SK-N-SH treated with all-trans-retinoic acid at 6 μM for 48 hours (cell line): ENCODE results near the gene DGKE.

Source experiments
- ATAC-seq: fragments of 200-7000 bp; cut with Tn5 transposase; 3 replicates; pipeline ENCODE4 v1.9.1; 2020; ENCODE audit warnings: mild to moderate bottlenecking, moderate library complexity
- ARNTL ChIP-seq: fragments of 450-650 bp; formaldehyde crosslinking; IDR thresholded peaks from 2 replicates; pipeline ENCODE4 v1.5.0; 2020; ENCODE audit warnings: low read depth, mild to moderate bottlenecking, moderate library complexity, borderline replicate concordance
- BACH2 ChIP-seq: fragments of 250-450 bp; sonication (Bioruptor Pico); IDR thresholded peaks from 2 replicates; pipeline ENCODE4 v1.9.0; 2021; ENCODE audit warnings: mild to moderate bottlenecking, borderline replicate concordance
- CSDC2 ChIP-seq: fragments of 250-450 bp; sonication (Bioruptor Pico); IDR thresholded peaks from 2 replicates; pipeline ENCODE4 v1.5.0; 2020; ENCODE audit warnings: mild to moderate bottlenecking, moderate library complexity
- ESRRG ChIP-seq: fragments of 250-450 bp; sonication (Bioruptor Pico); IDR thresholded peaks from 2 replicates; pipeline ENCODE4 v1.6.1; 2021; ENCODE audit warnings: mild to moderate bottlenecking
- GLIS3 ChIP-seq: fragments of 250-450 bp; sonication (Bioruptor Pico); IDR thresholded peaks from 2 replicates; pipeline ENCODE4 v1.5.0; 2020; ENCODE audit warnings: mild to moderate bottlenecking, moderate library complexity
- ISL1 ChIP-seq: fragments of 250-450 bp; sonication (Bioruptor Pico); IDR thresholded peaks from 2 replicates; pipeline ENCODE4 v2.1.2; 2022; ENCODE audit warnings: mild to moderate bottlenecking, moderate library complexity
- OSR1 ChIP-seq: fragments of 250-450 bp; sonication (Bioruptor Pico); IDR thresholded peaks from 2 replicates; pipeline ENCODE4 v1.8.0; 2022; ENCODE audit warnings: moderate library complexity, mild to moderate bottlenecking, inconsistent platforms
- PPARA ChIP-seq: fragments of 250-450 bp; sonication (Bioruptor Pico); IDR thresholded peaks from 2 replicates; pipeline ENCODE4 v1.5.0; 2020; ENCODE audit warnings: mild to moderate bottlenecking, borderline replicate concordance
- RARB ChIP-seq: fragments of 250-450 bp; sonication (Bioruptor Pico); IDR thresholded peaks from 2 replicates; pipeline ENCODE4 v1.8.0; 2021; ENCODE audit warnings: mild to moderate bottlenecking, moderate library complexity
- TOX ChIP-seq: fragments of 250-450 bp; sonication (Bioruptor Pico); IDR thresholded peaks from 2 replicates; pipeline ENCODE4 v1.8.0; 2021; ENCODE audit warnings: mild to moderate bottlenecking, moderate library complexity, borderline replicate concordance
- ZFP30 ChIP-seq: fragments of 450-650 bp; formaldehyde crosslinking; IDR thresholded peaks from 2 replicates; pipeline ENCODE4 v1.5.0; 2022; ENCODE audit warnings: mild to moderate bottlenecking, moderate library complexity
- ZNF565 ChIP-seq: fragments of 450-650 bp; formaldehyde crosslinking; conservative IDR thresholded peaks from 2 replicates; pipeline ENCODE4 v1.5.0; 2020; ENCODE audit warnings: low read depth, mild to moderate bottlenecking, moderate library complexity
- ZNF70 ChIP-seq: fragments of 450-650 bp; formaldehyde crosslinking; IDR thresholded peaks from 2 replicates; pipeline ENCODE4 v1.5.0; 2020; ENCODE audit warnings: mild to moderate bottlenecking, moderate library complexity
- ZNF8 ChIP-seq: fragments of 450-650 bp; formaldehyde crosslinking; IDR thresholded peaks from 2 replicates; pipeline ENCODE4 v1.5.0; 2020; ENCODE audit warnings: mild to moderate bottlenecking, moderate library complexity
- TF ChIP-seq, protein P1 (sequence below): fragments of 250-450 bp; sonication (Bioruptor Pico); IDR thresholded peaks from 2 replicates; pipeline ENCODE4 v1.5.1; 2021; ENCODE audit warnings: mild to moderate bottlenecking, moderate library complexity
- TF ChIP-seq, protein P2 (sequence below): fragments of 250-450 bp; sonication (Bioruptor Pico); IDR thresholded peaks from 2 replicates; pipeline ENCODE4 v1.5.1; 2020; ENCODE audit warnings: low read depth, mild to moderate bottlenecking, moderate library complexity
- TF ChIP-seq, protein P3 (sequence below): fragments of 250-450 bp; sonication (Bioruptor Pico); IDR thresholded peaks from 2 replicates; pipeline ENCODE4 v1.5.0; 2020; ENCODE audit warnings: mild to moderate bottlenecking, moderate library complexity
- TF ChIP-seq, protein P4 (sequence below): fragments of 250-450 bp; sonication (Bioruptor Pico); IDR thresholded peaks from 2 replicates; pipeline ENCODE4 v1.8.0; 2021; ENCODE audit warnings: low read depth, mild to moderate bottlenecking, moderate library complexity, borderline replicate concordance
- TF ChIP-seq, protein P5 (sequence below): fragments of 250-450 bp; sonication (Bioruptor Pico); IDR thresholded peaks from 2 replicates; pipeline ENCODE4 v1.8.0; 2020; ENCODE audit warnings: mild to moderate bottlenecking, moderate library complexity, borderline replicate concordance

The DGKE gene

DNA sequence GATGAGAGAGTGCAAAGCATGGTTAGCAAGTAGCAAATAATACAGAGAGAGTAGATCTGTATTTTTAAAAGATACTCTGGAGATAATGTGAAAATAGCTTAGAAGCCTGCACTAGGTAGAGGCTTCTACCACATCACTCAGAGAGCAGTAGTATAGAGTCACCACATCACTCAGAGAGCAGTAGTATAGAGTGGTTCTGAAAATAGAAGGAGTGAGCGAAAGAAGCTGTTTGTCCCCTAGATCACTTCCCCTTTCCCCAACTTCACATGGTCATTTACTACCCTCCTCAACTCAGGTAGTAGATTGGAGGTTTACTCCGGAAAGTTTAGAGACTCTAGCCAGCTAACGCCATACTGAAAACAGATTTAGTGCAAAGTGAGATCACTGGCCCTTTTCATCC, 17.1 kb downstream of the DGKE start:
- ATAC-seq = no peak
- TF ChIP-seq ISL1 (CRISPR knock-in tag) = no peak
- TF ChIP-seq ARNTL (CRISPR knock-in tag) = no peak
- no peak for TF ChIP-seq PPARA (CRISPR knock-in tag)
- TF ChIP-seq, protein P1, sequence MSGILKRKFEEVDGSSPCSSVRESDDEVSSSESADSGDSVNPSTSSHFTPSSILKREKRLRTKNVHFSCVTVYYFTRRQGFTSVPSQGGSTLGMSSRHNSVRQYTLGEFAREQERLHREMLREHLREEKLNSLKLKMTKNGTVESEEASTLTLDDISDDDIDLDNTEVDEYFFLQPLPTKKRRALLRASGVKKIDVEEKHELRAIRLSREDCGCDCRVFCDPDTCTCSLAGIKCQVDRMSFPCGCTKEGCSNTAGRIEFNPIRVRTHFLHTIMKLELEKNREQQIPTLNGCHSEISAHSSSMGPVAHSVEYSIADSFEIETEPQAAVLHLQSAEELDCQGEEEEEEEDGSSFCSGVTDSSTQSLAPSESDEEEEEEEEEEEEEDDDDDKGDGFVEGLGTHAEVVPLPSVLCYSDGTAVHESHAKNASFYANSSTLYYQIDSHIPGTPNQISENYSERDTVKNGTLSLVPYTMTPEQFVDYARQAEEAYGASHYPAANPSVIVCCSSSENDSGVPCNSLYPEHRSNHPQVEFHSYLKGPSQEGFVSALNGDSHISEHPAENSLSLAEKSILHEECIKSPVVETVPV (CRISPR knock-in tag) = no peak
- TF ChIP-seq, protein P2, sequence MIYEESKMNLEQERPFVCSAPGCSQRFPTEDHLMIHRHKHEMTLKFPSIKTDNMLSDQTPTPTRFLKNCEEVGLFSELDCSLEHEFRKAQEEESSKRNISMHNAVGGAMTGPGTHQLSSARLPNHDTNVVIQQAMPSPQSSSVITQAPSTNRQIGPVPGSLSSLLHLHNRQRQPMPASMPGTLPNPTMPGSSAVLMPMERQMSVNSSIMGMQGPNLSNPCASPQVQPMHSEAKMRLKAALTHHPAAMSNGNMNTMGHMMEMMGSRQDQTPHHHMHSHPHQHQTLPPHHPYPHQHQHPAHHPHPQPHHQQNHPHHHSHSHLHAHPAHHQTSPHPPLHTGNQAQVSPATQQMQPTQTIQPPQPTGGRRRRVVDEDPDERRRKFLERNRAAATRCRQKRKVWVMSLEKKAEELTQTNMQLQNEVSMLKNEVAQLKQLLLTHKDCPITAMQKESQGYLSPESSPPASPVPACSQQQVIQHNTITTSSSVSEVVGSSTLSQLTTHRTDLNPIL (CRISPR knock-in tag) = no peak
- TF ChIP-seq, protein P3, sequence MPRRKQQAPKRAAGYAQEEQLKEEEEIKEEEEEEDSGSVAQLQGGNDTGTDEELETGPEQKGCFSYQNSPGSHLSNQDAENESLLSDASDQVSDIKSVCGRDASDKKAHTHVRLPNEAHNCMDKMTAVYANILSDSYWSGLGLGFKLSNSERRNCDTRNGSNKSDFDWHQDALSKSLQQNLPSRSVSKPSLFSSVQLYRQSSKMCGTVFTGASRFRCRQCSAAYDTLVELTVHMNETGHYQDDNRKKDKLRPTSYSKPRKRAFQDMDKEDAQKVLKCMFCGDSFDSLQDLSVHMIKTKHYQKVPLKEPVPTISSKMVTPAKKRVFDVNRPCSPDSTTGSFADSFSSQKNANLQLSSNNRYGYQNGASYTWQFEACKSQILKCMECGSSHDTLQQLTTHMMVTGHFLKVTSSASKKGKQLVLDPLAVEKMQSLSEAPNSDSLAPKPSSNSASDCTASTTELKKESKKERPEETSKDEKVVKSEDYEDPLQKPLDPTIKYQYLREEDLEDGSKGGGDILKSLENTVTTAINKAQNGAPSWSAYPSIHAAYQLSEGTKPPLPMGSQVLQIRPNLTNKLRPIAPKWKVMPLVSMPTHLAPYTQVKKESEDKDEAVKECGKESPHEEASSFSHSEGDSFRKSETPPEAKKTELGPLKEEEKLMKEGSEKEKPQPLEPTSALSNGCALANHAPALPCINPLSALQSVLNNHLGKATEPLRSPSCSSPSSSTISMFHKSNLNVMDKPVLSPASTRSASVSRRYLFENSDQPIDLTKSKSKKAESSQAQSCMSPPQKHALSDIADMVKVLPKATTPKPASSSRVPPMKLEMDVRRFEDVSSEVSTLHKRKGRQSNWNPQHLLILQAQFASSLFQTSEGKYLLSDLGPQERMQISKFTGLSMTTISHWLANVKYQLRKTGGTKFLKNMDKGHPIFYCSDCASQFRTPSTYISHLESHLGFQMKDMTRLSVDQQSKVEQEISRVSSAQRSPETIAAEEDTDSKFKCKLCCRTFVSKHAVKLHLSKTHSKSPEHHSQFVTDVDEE (CRISPR knock-in tag) = no peak
- TF ChIP-seq TOX (CRISPR knock-in tag) = no peak

DNA sequence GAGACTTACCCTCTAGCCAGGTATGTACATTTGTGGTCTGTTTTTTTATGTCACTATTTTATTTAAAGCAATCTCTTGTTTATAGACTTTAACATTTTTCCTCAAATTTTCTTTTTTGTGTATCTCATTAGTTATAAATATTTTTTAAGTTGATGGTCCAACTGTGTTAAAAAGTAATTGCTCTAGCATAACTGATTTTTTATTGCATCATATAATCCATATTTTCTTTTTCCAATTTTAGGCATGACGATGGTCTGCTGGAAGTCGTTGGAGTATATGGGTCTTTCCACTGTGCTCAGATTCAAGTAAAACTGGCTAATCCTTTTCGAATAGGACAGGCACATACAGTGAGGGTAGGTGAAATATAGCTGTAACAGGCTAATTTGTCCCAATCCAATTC, 27.9 kb downstream of the DGKE start:
- ATAC-seq = no peak
- TF ChIP-seq ZNF8 (CRISPR knock-in tag) = no peak
- TF ChIP-seq ZNF70 = no peak
- no peak for TF ChIP-seq ZFP30 (CRISPR knock-in tag)
- no peak for TF ChIP-seq ISL1 (CRISPR knock-in tag)
- TF ChIP-seq OSR1 (CRISPR knock-in tag) = no peak
- TF ChIP-seq, protein P1 (CRISPR knock-in tag) = no peak
- TF ChIP-seq, protein P4, sequence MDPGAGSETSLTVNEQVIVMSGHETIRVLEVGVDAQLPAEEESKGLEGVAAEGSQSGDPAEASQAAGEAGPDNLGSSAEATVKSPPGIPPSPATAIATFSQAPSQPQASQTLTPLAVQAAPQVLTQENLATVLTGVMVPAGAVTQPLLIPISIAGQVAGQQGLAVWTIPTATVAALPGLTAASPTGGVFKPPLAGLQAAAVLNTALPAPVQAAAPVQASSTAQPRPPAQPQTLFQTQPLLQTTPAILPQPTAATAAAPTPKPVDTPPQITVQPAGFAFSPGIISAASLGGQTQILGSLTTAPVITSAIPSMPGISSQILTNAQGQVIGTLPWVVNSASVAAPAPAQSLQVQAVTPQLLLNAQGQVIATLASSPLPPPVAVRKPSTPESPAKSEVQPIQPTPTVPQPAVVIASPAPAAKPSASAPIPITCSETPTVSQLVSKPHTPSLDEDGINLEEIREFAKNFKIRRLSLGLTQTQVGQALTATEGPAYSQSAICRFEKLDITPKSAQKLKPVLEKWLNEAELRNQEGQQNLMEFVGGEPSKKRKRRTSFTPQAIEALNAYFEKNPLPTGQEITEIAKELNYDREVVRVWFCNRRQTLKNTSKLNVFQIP (CRISPR knock-in tag) = no peak
- no peak for TF ChIP-seq TOX (CRISPR knock-in tag)
- TF ChIP-seq, protein P5, sequence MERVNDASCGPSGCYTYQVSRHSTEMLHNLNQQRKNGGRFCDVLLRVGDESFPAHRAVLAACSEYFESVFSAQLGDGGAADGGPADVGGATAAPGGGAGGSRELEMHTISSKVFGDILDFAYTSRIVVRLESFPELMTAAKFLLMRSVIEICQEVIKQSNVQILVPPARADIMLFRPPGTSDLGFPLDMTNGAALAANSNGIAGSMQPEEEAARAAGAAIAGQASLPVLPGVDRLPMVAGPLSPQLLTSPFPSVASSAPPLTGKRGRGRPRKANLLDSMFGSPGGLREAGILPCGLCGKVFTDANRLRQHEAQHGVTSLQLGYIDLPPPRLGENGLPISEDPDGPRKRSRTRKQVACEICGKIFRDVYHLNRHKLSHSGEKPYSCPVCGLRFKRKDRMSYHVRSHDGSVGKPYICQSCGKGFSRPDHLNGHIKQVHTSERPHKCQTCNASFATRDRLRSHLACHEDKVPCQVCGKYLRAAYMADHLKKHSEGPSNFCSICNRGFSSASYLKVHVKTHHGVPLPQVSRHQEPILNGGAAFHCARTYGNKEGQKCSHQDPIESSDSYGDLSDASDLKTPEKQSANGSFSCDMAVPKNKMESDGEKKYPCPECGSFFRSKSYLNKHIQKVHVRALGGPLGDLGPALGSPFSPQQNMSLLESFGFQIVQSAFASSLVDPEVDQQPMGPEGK (CRISPR knock-in tag) = no peak
- TF ChIP-seq, protein P2 (CRISPR knock-in tag) = no peak
- no peak for TF ChIP-seq RARB (CRISPR knock-in tag)
- TF ChIP-seq BACH2 = no peak
- no peak for TF ChIP-seq ZNF565 (CRISPR knock-in tag)
- TF ChIP-seq CSDC2 (CRISPR knock-in tag) = no peak
- TF ChIP-seq GLIS3 (CRISPR knock-in tag) = no peak
- no peak for TF ChIP-seq ARNTL (CRISPR knock-in tag)
- TF ChIP-seq ESRRG (CRISPR knock-in tag) = no peak
- TF ChIP-seq PPARA (CRISPR knock-in tag) = no peak
- TF ChIP-seq, all 23 proteins: peak for 0
